PC-3 (cell line): ENCODE measurements around the gene ARMH4. TPM values are rescaled to one million over a fixed set of nuclear protein-coding genes. Genes with fewer than 3 reads are reported as not detected.

Experiments
- ATAC-seq: fragments of 200-7000 bp; cut with Tn5 transposase; 2 replicates; pipeline ENCODE4 v1.9.1; 2020; ENCODE audit warnings: mild to moderate bottlenecking, moderate library complexity
- BruUV-seq: library from RNA; stranded (reverse); fragments of 400-500 nt; replicated peaks from 2 replicates; lab custom pipeline; 2021; lab: Mats Ljungman, UMichigan
- CTCF ChIA-PET: fragments of 300-600 bp; sonication (Branson Sonifier 250); formaldehyde crosslinking; loops from one replicate; lab custom pipeline; 2022; ENCODE audit warnings: antibody characterized with exemption; lab: Charles Lee
- POLR2A ChIA-PET: fragments of 300-600 bp; sonication (Branson Sonifier 250); formaldehyde crosslinking; loops from one replicate; lab custom pipeline; 2022; ENCODE audit warnings: antibody characterized with exemption; ENCODE audit not compliant: unreplicated experiment; lab: Charles Lee
- DNase-seq: peaks from one replicate; pipeline ENCODE4 v3.0.0-alpha.2; 2015
- H2AFZ ChIP-seq: fragments of 300-600 bp; sonication (generic); 2 replicates; pipeline ENCODE4 v1.6.0; 2016; ENCODE audit warnings: antibody characterized with exemption, low read length
- H3F3A ChIP-seq: fragments of 300-600 bp; sonication (generic); one replicate; pipeline ENCODE4 v1.6.0; 2017; ENCODE audit warnings: antibody characterized with exemption, low read length, control low read depth, mild to moderate bottlenecking; ENCODE audit not compliant: unreplicated experiment
- H3K27ac ChIP-seq: fragments of 300-600 bp; sonication (generic); 2 replicates; pipeline ENCODE4 v1.5.1; 2016; ENCODE audit warnings: mild to moderate bottlenecking, low read length
- H3K27me3 ChIP-seq: fragments of 300-600 bp; sonication (generic); 2 replicates; pipeline ENCODE4 v1.6.1; 2016; ENCODE audit warnings: low read length, mixed read lengths
- H3K36me3 ChIP-seq: fragments of 300-600 bp; sonication (generic); 2 replicates; pipeline ENCODE4 v1.6.1; 2016; ENCODE audit warnings: low read depth, mixed run types, low read length, mixed read lengths
- H3K4me1 ChIP-seq: fragments of 300-600 bp; sonication (generic); 2 replicates; pipeline ENCODE4 v1.5.1; 2016; ENCODE audit warnings: low read length; ENCODE audit not compliant: insufficient read depth
- H3K4me2 ChIP-seq: fragments of 300-600 bp; sonication (generic); 2 replicates; pipeline ENCODE4 v1.6.0; 2016; ENCODE audit warnings: low read length
- H3K4me3 ChIP-seq: fragments of 300-600 bp; sonication (generic); 2 replicates; pipeline ENCODE4 v1.5.1; 2016; ENCODE audit warnings: mild to moderate bottlenecking, low read length, mixed read lengths
- H3K79me2 ChIP-seq: fragments of 300-600 bp; sonication (generic); 2 replicates; pipeline ENCODE4 v1.6.1; 2017; ENCODE audit warnings: low read length, mixed read lengths
- H3K9ac ChIP-seq: fragments of 300-600 bp; sonication (generic); 2 replicates; pipeline ENCODE4 v1.6.0; 2016; ENCODE audit warnings: mild to moderate bottlenecking, low read length
- H3K9me2 ChIP-seq: fragments of 300-600 bp; sonication (generic); replicated peaks from 2 replicates; pipeline ENCODE4 v1.6.1; 2016; ENCODE audit warnings: mixed run types, low read length, mixed read lengths
- H3K9me3 ChIP-seq: fragments of 300-600 bp; sonication (generic); 2 replicates; pipeline ENCODE4 v1.6.1; 2016; ENCODE audit warnings: low read length, mixed read lengths
- H4K20me1 ChIP-seq: fragments of 300-600 bp; sonication (generic); 2 replicates; pipeline ENCODE4 v1.6.1; 2016; ENCODE audit warnings: low read length, mixed read lengths
- EZH2 ChIP-seq: fragments of 300-600 bp; sonication (generic); IDR thresholded peaks from one replicate; pipeline ENCODE4 v1.6.1; 2017; ENCODE audit warnings: antibody characterized with exemption, mild to moderate bottlenecking, low read length; ENCODE audit not compliant: unreplicated experiment
- EZH2phosphoT487 ChIP-seq: fragments of 300-600 bp; sonication (generic); IDR thresholded peaks from 2 replicates; pipeline ENCODE4 v1.6.1; 2018; ENCODE audit warnings: mild to moderate bottlenecking, antibody characterized with exemption, low read length, borderline replicate concordance
- intact Hi-C: fragments of 100-400 bp; cut with micrococcal nuclease; formaldehyde crosslinking; loops from 2 replicates; pipeline ENCODE4 v1.9.0; 2023
- total RNA-seq: library from RNA; depleted of rRNA; stranded (reverse); fragments of >200 nt; gene quantifications from 2 replicates; pipeline ENCODE4 v1.2.3, GENCODE V29; 2014
- TF ChIP-seq, protein P1 (sequence below): fragments of 300-600 bp; sonication (generic); conservative IDR thresholded peaks from 2 replicates; pipeline ENCODE4 v1.5.1; 2017; ENCODE audit warnings: antibody characterized with exemption, low read depth, mild to moderate bottlenecking, low read length

Gene ARMH4
- total RNA-seq, 1 experiment from 2014 or later: 2.6 TPM

DNA sequence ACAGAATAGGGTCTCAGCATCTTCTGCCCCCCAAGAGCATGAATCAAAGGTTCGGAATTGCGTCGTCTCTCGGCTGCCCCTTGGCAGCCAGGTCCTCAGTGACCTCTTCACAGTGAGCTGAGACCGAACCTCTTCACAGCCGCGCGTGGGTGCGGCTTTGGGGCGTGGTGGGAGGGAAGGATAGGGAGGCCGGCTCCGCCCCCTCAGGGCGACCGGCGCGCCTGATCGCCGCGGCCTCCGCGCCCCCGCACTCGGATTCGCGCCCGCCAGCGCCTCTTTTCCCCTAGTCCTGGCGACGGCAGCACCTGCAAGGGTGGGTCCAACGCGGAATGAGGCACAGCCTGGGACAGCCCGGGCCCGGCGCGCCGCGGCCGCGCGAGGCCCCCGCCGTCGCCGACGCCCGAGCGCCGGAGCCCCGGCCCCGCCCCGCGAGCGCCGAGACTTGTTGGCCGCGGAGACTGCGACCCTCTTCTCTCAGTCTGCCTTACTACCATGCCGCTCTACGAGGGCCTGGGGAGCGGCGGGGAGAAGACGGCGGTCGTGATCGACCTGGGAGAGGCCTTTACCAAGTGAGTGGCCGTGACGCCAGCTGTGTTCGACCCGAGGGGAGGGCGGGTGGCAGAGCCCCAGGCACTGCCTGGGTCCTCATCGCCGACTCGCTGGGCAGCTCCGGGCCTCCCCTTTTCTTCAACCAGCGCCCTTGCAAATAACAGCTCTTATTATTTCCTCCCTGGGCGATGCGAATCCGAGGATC is 47.9 kb upstream of the ARMH4 start, which contains the start of gene ACTR10:
ACTR10 (plus strand) TSS at position 424 of the 754 bp plus-strand sequence; CDS start at position 493, 69 bp downstream.
- TF ChIP-seq EZH2phosphoT487: no peak
- TF ChIP-seq EZH2: no peak
- TF ChIP-seq, protein P1, sequence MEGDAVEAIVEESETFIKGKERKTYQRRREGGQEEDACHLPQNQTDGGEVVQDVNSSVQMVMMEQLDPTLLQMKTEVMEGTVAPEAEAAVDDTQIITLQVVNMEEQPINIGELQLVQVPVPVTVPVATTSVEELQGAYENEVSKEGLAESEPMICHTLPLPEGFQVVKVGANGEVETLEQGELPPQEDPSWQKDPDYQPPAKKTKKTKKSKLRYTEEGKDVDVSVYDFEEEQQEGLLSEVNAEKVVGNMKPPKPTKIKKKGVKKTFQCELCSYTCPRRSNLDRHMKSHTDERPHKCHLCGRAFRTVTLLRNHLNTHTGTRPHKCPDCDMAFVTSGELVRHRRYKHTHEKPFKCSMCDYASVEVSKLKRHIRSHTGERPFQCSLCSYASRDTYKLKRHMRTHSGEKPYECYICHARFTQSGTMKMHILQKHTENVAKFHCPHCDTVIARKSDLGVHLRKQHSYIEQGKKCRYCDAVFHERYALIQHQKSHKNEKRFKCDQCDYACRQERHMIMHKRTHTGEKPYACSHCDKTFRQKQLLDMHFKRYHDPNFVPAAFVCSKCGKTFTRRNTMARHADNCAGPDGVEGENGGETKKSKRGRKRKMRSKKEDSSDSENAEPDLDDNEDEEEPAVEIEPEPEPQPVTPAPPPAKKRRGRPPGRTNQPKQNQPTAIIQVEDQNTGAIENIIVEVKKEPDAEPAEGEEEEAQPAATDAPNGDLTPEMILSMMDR: no peak
- H3K4me3 ChIP-seq: peak within 1 kb of the TSS; percentile 88
- no peaks in the 10 kb centered on the region for H3K9me2 ChIP-seq
- H3K4me1 ChIP-seq: peaks cover 15% of the 10 kb centered on the region; the same call in 1 of the 2 replicates
- BruUV-seq: no TSS peak
- no peaks in the 10 kb centered on the region for H3K9me3 ChIP-seq
- H3K4me2 ChIP-seq: peak within 1 kb of the TSS; percentile 87
- no peaks in the 10 kb centered on the region for H3F3A ChIP-seq
- peak within 1 kb of the TSS; percentile 91 for H2AFZ ChIP-seq
- H3K27ac ChIP-seq: peak within 1 kb of the TSS; percentile 55
- ATAC-seq (peak; percentile 94), DNase-seq (peak; percentile 99)
- intact Hi-C loops: loop anchor here (1.0 to 2.0 kb wide), 4 partner anchors 44 to 99 kb away; partner anchors contain the start of genes ARID4A, ARMH4 and PSMA3
- POLR2A ChIA-PET: interaction anchor here (0.5 to 1.5 kb wide), 3 partner anchors 98 to 157 kb away, joined by 3 to 4 read pairs (median 3); partner anchors contain the start of gene ARID4A
- H3K79me2 ChIP-seq: peaks cover 26% of the 10 kb centered on the region
- peaks cover 10% of the 10 kb centered on the region; the same call in 1 of the 2 replicates for H3K36me3 ChIP-seq
- peaks cover 10% of the 10 kb centered on the region; the same call in 1 of the 2 replicates for H3K27me3 ChIP-seq
- peak within 1 kb of the TSS; percentile 84 for H3K9ac ChIP-seq
- H4K20me1 ChIP-seq: no peaks in the 10 kb centered on the region
- CTCF ChIA-PET: no interaction called here

DNA sequence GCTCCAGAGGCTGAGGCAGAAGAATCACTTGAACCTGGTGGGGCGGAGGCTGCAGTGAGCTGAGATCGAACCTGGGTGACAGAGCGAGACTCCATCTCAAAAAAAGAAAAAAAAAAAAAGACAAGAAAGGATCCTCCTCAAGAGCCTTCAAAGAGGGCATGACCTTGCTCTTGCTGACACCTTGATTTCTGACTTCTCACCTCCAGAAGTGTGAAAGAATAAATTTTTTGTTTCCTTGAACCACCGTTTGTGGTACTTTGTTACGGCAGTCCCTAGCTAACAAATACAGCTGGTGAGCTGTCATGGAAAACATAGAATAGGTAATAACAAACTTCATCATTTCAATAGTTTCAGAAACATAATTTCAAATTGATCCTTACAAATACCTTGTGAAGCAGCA is 46.1 kb upstream of the ARMH4 start:
- no peak overlapping the region for H3K4me3 ChIP-seq
- CTCF ChIA-PET: no interaction called here

More for the DNA sequence above, 46.1 kb upstream of the ARMH4 start:
- Histone ChIP-seq H3K9me3 (no peaks in the 10 kb centered on the region), H3K27ac (no peak overlapping the region), H3K9me2 (no peaks in the 10 kb centered on the region), H3K4me2 (no peak overlapping the region), H3K36me3 (peaks cover 4% of the 10 kb centered on the region; the same call in 1 of the 2 replicates), H4K20me1 (no peaks in the 10 kb centered on the region), H3K4me1 (peaks cover 15% of the 10 kb centered on the region; the same call in 1 of the 2 replicates), H3K27me3 (peaks cover 11% of the 10 kb centered on the region; the same call in 1 of the 2 replicates), H2AFZ (no peak overlapping the region), H3K9ac (no peak overlapping the region), H3K79me2 (peaks cover 26% of the 10 kb centered on the region), H3F3A (no peaks in the 10 kb centered on the region)
- no peak for ATAC-seq
- POLR2A ChIA-PET: no interaction called here
- TF ChIP-seq, protein P1: no peak
- no peak for TF ChIP-seq EZH2
- no peak for TF ChIP-seq EZH2phosphoT487
- BruUV-seq: no TSS peak
- intact Hi-C loops: no loop called here
- no peak for DNase-seq
